ENCODE data around the gene PNKD.

- TF ChIP-seq CTCF (conservative IDR thresholded peaks at IDR 0.05) (no peak), ZFX (IDR thresholded peaks at IDR 0.05) (no peak)
Observed at GRCh38 chr2:218221000-218221399, 49.3 kb upstream of the PNKD start.

Measured in C4-2B (cell line).